ENCODE data around the gene DNAJC17. TPM values are rescaled to one million over a fixed set of nuclear protein-coding genes. Genes with fewer than 3 reads are reported as not detected.

The DNAJC17 gene
- total RNA-seq, 1 experiment from 2014 or later: 53.3 TPM

- no peak overlapping the region for H2AFZ ChIP-seq (ENCODE audit: low read length)
- no TSS peak for BruUV-seq (replicated peaks)
- H3K27ac ChIP-seq (ENCODE audit: low read length): no peak overlapping the region
- no peaks in the 10 kb centered on the region for H3K27me3 ChIP-seq (ENCODE audit: low read length)
- ATAC-seq: no peak
- peak overlapping the region; percentile 98 for H3K4me3 ChIP-seq (ENCODE audit: low read length)
- POLR2A ChIA-PET (ENCODE audit: unreplicated experiment): no interaction called here
- no peak for TF ChIP-seq EZH2 (IDR thresholded peaks at IDR 0.05; ENCODE audit: low read length, unreplicated experiment)
- no peaks in the 10 kb centered on the region for H3K9me2 ChIP-seq (replicated peaks; ENCODE audit: low read length)
- H4K20me1 ChIP-seq (ENCODE audit: low read length): no peaks in the 10 kb centered on the region
- H3K4me2 ChIP-seq (ENCODE audit: low read length): peak overlapping the region; percentile 97
- DNase-seq: no peak
- no peak overlapping the region for H3K9ac ChIP-seq (ENCODE audit: low read length)
- peaks cover 5% of the 10 kb centered on the region; the same call in 1 of the 2 replicates for H3K36me3 ChIP-seq (ENCODE audit: low read depth, low read length)
- CTCF ChIA-PET: no interaction called here
- no peaks in the 10 kb centered on the region for H3F3A ChIP-seq (ENCODE audit: low read length, unreplicated experiment)
- peaks cover 13% of the 10 kb centered on the region for H3K4me1 ChIP-seq (ENCODE audit: insufficient read depth, low read length)
- intact Hi-C loops (cut with micrococcal nuclease): no loop called here
- H3K9me3 ChIP-seq (ENCODE audit: low read length): no peaks in the 10 kb centered on the region
- H3K79me2 ChIP-seq (ENCODE audit: low read length): peaks cover 27% of the 10 kb centered on the region
These were observed 1.7 kb upstream of the DNAJC17 start for GRCh38 chr15:40808861-40809450.

GRCh38 chr15:40807888-40808461, 702 bp upstream of the DNAJC17 start:
- Histone ChIP-seq H3K4me3 (ENCODE audit: low read length) (peak overlapping the region; percentile 98), H3K4me2 (ENCODE audit: low read length) (peak overlapping the region; percentile 97), H2AFZ (ENCODE audit: low read length) (peak overlapping the region; percentile 100), H3K4me1 (ENCODE audit: insufficient read depth, low read length) (peaks cover 13% of the 10 kb centered on the region), H3K9me2 (replicated peaks; ENCODE audit: low read length) (no peaks in the 10 kb centered on the region), H3K27me3 (ENCODE audit: low read length) (no peaks in the 10 kb centered on the region), H3K9ac (ENCODE audit: low read length) (peak overlapping the region; percentile 92), H3F3A (ENCODE audit: low read length, unreplicated experiment) (no peaks in the 10 kb centered on the region), H3K36me3 (ENCODE audit: low read depth, low read length) (no peaks in the 10 kb centered on the region; the same call in 1 of the 2 replicates), H3K79me2 (ENCODE audit: low read length) (peaks cover 31% of the 10 kb centered on the region), H3K9me3 (ENCODE audit: low read length) (no peaks in the 10 kb centered on the region), H4K20me1 (ENCODE audit: low read length) (no peaks in the 10 kb centered on the region), H3K27ac (ENCODE audit: low read length) (peak overlapping the region; percentile 8; the same call in 1 of the 2 replicates)
- DNase-seq: no peak
- ATAC-seq: no peak
- TSS peak; percentile 48 for BruUV-seq (replicated peaks)
- ChIA-PET POLR2A (ENCODE audit: unreplicated experiment) (interaction anchor here (1.5 kb wide), 1 partner anchor 36 kb away, joined by 5 read pairs; the partner anchor contains the start of gene SPINT1), CTCF (interaction anchor here (0.6 to 1.3 kb wide), 2 partner anchors 50 to 84 kb away, joined by 4 to 12 read pairs; no protein-coding TSS in a partner anchor)
- no peak for TF ChIP-seq CTCF (conservative IDR thresholded peaks at IDR 0.05; ENCODE audit: low read depth, low read length)
- TF ChIP-seq EZH2phosphoT487 (IDR thresholded peaks at IDR 0.05; ENCODE audit: borderline replicate concordance, low read length): no peak
- TF ChIP-seq EZH2 (IDR thresholded peaks at IDR 0.05; ENCODE audit: low read length, unreplicated experiment): no peak
- intact Hi-C loops (cut with micrococcal nuclease): no loop called here

GRCh38 chr15:40806672-40807027, 623 bp downstream of the DNAJC17 start:
- POLR2A ChIA-PET (ENCODE audit: unreplicated experiment): interaction anchor here (1.5 kb wide), 1 partner anchor 37 kb away, joined by 5 read pairs; the partner anchor contains the start of gene SPINT1
- Histone ChIP-seq H3K9me2 (replicated peaks; ENCODE audit: low read length) (no peaks in the 10 kb centered on the region), H3K4me1 (ENCODE audit: insufficient read depth, low read length) (peaks cover 13% of the 10 kb centered on the region), H3K27ac (ENCODE audit: low read length) (peak overlapping the region; percentile 65), H2AFZ (ENCODE audit: low read length) (peak overlapping the region; percentile 100), H3K27me3 (ENCODE audit: low read length) (no peaks in the 10 kb centered on the region), H3K79me2 (ENCODE audit: low read length) (peaks cover 37% of the 10 kb centered on the region), H4K20me1 (ENCODE audit: low read length) (no peaks in the 10 kb centered on the region), H3K9ac (ENCODE audit: low read length) (peak overlapping the region; percentile 92), H3K36me3 (ENCODE audit: low read depth, low read length) (no peaks in the 10 kb centered on the region), H3F3A (ENCODE audit: low read length, unreplicated experiment) (no peaks in the 10 kb centered on the region), H3K4me2 (ENCODE audit: low read length) (peak overlapping the region; percentile 97), H3K9me3 (ENCODE audit: low read length) (no peaks in the 10 kb centered on the region), H3K4me3 (ENCODE audit: low read length) (peak overlapping the region; percentile 98)
- TSS peak; percentile 72 for BruUV-seq (replicated peaks)
- ATAC-seq (no peak), DNase-seq (no peak)
- CTCF ChIA-PET: interaction anchor here (0.6 to 1.3 kb wide), 3 partner anchors 22 to 87 kb away, joined by 3 to 12 read pairs (median 9); no protein-coding TSS in a partner anchor
- TF ChIP-seq EZH2phosphoT487 (IDR thresholded peaks at IDR 0.05; ENCODE audit: borderline replicate concordance, low read length): no peak
- TF ChIP-seq EZH2 (IDR thresholded peaks at IDR 0.05; ENCODE audit: low read length, unreplicated experiment): no peak
- no peak for TF ChIP-seq CTCF (conservative IDR thresholded peaks at IDR 0.05; ENCODE audit: low read depth, low read length)
- intact Hi-C loops (cut with micrococcal nuclease): no loop called here

Data from PC-3 (cell line).